ENCODE results near the gene TES. TPM values are rescaled to one million over a fixed set of nuclear protein-coding genes. Genes with fewer than 3 reads are reported as not detected.

TES gene
- 48.8 to 70.4 TPM (median 66.3 TPM) in 5 replicates for total RNA-seq (2022; extraction: Qiagen RNA extraction)

GRCh38 chr7:116210345-116211005, at the start of gene TES:
TES (plus strand) TSS chr7:116210539; CDS start chr7:116210708, 169 bp downstream.

Other genes starting within 250 kb of the TES start
- 0.22 TPM in 1 of 5 replicates, not detected in the others for gene TFEC, start 179.8 kb upstream of the TES start, total RNA-seq (2022; extraction: Qiagen RNA extraction)

Measured in A549 treated with Mapracorat at 1 μM for 4 hours (cell line).